Panc1 (cell line): ENCODE data around the gene ART1. TPM values are rescaled to one million over a fixed set of nuclear protein-coding genes. Genes with fewer than 3 reads are reported as not detected.

Source experiments
- ATAC-seq: fragments of 200-7000 bp; cut with Tn5 transposase; 2 replicates; pipeline ENCODE4 v1.9.1; 2020; ENCODE audit warnings: mild to moderate bottlenecking, moderate library complexity
- BruUV-seq: library from RNA; stranded (reverse); fragments of 400-500 nt; replicated peaks from 2 replicates; lab custom pipeline; 2021; lab: Mats Ljungman, UMichigan
- CTCF ChIA-PET: fragments of 300-600 bp; sonication (Branson Sonifier 250); formaldehyde crosslinking; loops from one replicate; lab custom pipeline; 2022; ENCODE audit warnings: antibody characterized with exemption; lab: Charles Lee
- POLR2A ChIA-PET: fragments of 300-600 bp; sonication (Branson Sonifier 250); formaldehyde crosslinking; loops from one replicate; lab custom pipeline; 2022; ENCODE audit warnings: antibody characterized with exemption; lab: Charles Lee
- DNase-seq: peaks from one replicate; pipeline ENCODE4 v3.0.0-alpha.2; 2010; ENCODE audit warnings: low read depth, low spot score
- H3K27ac ChIP-seq: 2 replicates; pipeline ENCODE4 v1.5.1; 2011; ENCODE audit warnings: mild to moderate bottlenecking, low read length, inconsistent platforms
- H3K27me3 ChIP-seq: fragments of 200-500 bp; sonication (Bioruptor generic); 2 replicates; pipeline ENCODE4 v1.6.0; 2014; ENCODE audit warnings: low read length, inconsistent platforms; ENCODE audit not compliant: control insufficient read depth, insufficient read depth
- H3K36me3 ChIP-seq: fragments of 200-500 bp; sonication (Bioruptor generic); 2 replicates; pipeline ENCODE4 v1.5.1; 2014; ENCODE audit warnings: inconsistent platforms, mild to moderate bottlenecking, low read length, moderate library complexity; ENCODE audit not compliant: control insufficient read depth, insufficient read depth
- H3K4me1 ChIP-seq: 2 replicates; pipeline ENCODE4 v1.5.1; 2011; ENCODE audit warnings: inconsistent platforms, mild to moderate bottlenecking, low read length, moderate library complexity; ENCODE audit not compliant: control insufficient read depth, insufficient read depth
- H3K4me3 ChIP-seq, 2 experiments: 2 replicates each; pipeline ENCODE4 v1.5.1; 2011 to 2012; ENCODE audit warnings: low read depth in 2 of 2, low read length in 2 of 2, mild to moderate bottlenecking in 2 of 2, inconsistent platforms in 1 of 2, moderate library complexity in 1 of 2
- H3K9me3 ChIP-seq: fragments of 200-500 bp; sonication (Bioruptor generic); 2 replicates; pipeline ENCODE4 v1.5.1; 2014; ENCODE audit warnings: low read depth, mild to moderate bottlenecking, inconsistent platforms, low read length, moderate library complexity; ENCODE audit not compliant: control insufficient read depth, insufficient read depth
- POLR2AphosphoS5 ChIP-seq: IDR thresholded peaks from 2 replicates; pipeline ENCODE4 v1.6.1; 2012; ENCODE audit warnings: mild to moderate bottlenecking, low read depth, low read length, moderate library complexity
- REST ChIP-seq, 2 experiments: IDR thresholded peaks; 2 replicates each; pipeline ENCODE4 v1.6.1; 2011 to 2012; ENCODE audit warnings: low read depth in 2 of 2, control low read depth in 1 of 2, low read length in 1 of 2, mild to moderate bottlenecking in 1 of 2, moderate library complexity in 1 of 2; ENCODE audit not compliant: insufficient read depth in 1 of 2
- SIN3A ChIP-seq: IDR thresholded peaks from 2 replicates; pipeline ENCODE4 v1.6.1; 2012; ENCODE audit warnings: low read depth, mild to moderate bottlenecking, low read length, moderate library complexity, borderline replicate concordance; ENCODE audit not compliant: insufficient read depth
- TCF7L2 ChIP-seq: IDR thresholded peaks from 2 replicates; pipeline ENCODE4 v1.6.1; 2011; ENCODE audit warnings: mild to moderate bottlenecking, low read depth, low read length, inconsistent platforms
- in situ Hi-C: cut with HindIII; loops from 2 replicates; pipeline ENCODE4 v1.10.0; 2016; ENCODE audit warnings: low sequenced_read_pairs, low pct_unique_long_range_greater_than_20kb
- intact Hi-C: fragments of 100-400 bp; cut with micrococcal nuclease; formaldehyde crosslinking; loops from one replicate; pipeline ENCODE4 v1.10.0; 2022; ENCODE audit not compliant: unreplicated experiment
- total RNA-seq: library from RNA; stranded (reverse); gene quantifications from one replicate; pipeline ENCODE4 v1.2.1, GENCODE V29; 2021; ENCODE audit not compliant: unreplicated experiment
- TF ChIP-seq, protein P1 (sequence below): fragments of 450-650 bp; IDR thresholded peaks from 2 replicates; pipeline ENCODE4 v1.5.1; 2017; ENCODE audit warnings: mild to moderate bottlenecking

ART1 gene
- total RNA-seq, 1 experiment from 2014 or later, result not detected

GRCh38 chr11:3638513-3638912 is 6.4 kb upstream of the ART1 start:
- peaks cover 6% of the 10 kb centered on the region; the same call in 1 of the 2 replicates for H3K27me3 ChIP-seq
- no peak for DNase-seq
- intact Hi-C loops (no loop called here), in situ Hi-C loops (no loop called here)
- no peak overlapping the region for H3K4me3 ChIP-seq
- H3K36me3 ChIP-seq, result no peaks in the 10 kb centered on the region
- peaks cover 11% of the 10 kb centered on the region; the same call in 1 of the 2 replicates for H3K4me1 ChIP-seq
- CTCF ChIA-PET, result no interaction called here
- no peaks in the 10 kb centered on the region for H3K9me3 ChIP-seq
- TF ChIP-seq, protein P1, sequence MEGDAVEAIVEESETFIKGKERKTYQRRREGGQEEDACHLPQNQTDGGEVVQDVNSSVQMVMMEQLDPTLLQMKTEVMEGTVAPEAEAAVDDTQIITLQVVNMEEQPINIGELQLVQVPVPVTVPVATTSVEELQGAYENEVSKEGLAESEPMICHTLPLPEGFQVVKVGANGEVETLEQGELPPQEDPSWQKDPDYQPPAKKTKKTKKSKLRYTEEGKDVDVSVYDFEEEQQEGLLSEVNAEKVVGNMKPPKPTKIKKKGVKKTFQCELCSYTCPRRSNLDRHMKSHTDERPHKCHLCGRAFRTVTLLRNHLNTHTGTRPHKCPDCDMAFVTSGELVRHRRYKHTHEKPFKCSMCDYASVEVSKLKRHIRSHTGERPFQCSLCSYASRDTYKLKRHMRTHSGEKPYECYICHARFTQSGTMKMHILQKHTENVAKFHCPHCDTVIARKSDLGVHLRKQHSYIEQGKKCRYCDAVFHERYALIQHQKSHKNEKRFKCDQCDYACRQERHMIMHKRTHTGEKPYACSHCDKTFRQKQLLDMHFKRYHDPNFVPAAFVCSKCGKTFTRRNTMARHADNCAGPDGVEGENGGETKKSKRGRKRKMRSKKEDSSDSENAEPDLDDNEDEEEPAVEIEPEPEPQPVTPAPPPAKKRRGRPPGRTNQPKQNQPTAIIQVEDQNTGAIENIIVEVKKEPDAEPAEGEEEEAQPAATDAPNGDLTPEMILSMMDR, result no peak
- TF ChIP-seq REST (IDR thresholded peaks at IDR 0.05; ENCODE audit: insufficient read depth in 1 of 2, low read depth in 2 of 2, low read length in 1 of 2) (no peak), TCF7L2 (no peak), POLR2AphosphoS5 (no peak), SIN3A (no peak)
- no peak overlapping the region for H3K27ac ChIP-seq
- no TSS peak for BruUV-seq
- ATAC-seq, result no peak
- POLR2A ChIA-PET, result no interaction called here

DNA sequence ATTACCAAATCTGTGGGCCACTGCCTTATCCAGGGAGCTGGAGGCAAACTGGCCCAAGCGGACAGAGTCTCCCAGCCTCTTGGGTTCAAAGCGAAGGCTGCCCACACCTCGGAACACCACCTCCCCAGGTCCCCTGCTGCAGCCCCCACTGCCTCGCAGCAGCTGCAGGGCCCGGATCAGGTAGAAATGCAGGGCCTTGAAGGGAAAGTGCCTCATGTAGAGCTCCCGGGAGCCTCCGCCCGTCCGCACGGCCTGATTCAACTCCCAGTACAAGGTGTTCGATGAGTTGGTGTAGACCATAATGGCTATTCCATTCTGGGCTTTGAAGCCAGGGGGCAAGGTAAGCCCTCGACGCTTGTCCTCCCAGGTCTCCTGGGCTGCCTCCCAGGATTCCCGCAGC is 5.1 kb upstream of the ART1 start:
- CTCF ChIA-PET, result no interaction called here
- TF ChIP-seq POLR2AphosphoS5 (no peak), REST (IDR thresholded peaks at IDR 0.05; ENCODE audit: insufficient read depth in 1 of 2, low read depth in 2 of 2, low read length in 1 of 2) (no peak), SIN3A (no peak), TCF7L2 (no peak)
- TF ChIP-seq, protein P1, result no peak
- Histone ChIP-seq H3K27ac (no peak overlapping the region), H3K4me3 (no peak overlapping the region), H3K9me3 (no peaks in the 10 kb centered on the region), H3K27me3 (peaks cover 6% of the 10 kb centered on the region; the same call in 1 of the 2 replicates), H3K4me1 (peaks cover 11% of the 10 kb centered on the region; the same call in 1 of the 2 replicates), H3K36me3 (no peaks in the 10 kb centered on the region)
- no TSS peak for BruUV-seq
- ATAC-seq (no peak), DNase-seq (no peak)
- POLR2A ChIA-PET, result no interaction called here
- intact Hi-C loops, result no loop called here
- in situ Hi-C loops, result no loop called here
